ENCODE measurements around the gene EME2. TPM values are rescaled to one million over a fixed set of nuclear protein-coding genes. Genes with fewer than 3 reads are reported as not detected.
A peak's percentile ranks its signal among the peaks of the same experiment; 100 is the strongest.

The EME2 gene
- total and polyA plus RNA-seq, 12 donors = 1.8 to 90.7 (median 19.2) TPM

GRCh38 chr16:1789643-1790045 lies 17.0 kb downstream of the EME2 start:
- no peak for DNase-seq
- intact Hi-C loops (cut with DNase I) = no loop called here

GRCh38 chr16:1790261-1790610 lies 17.6 kb downstream of the EME2 start:
- 92 to 94% (median 93%) methylated on average over 11 to 15 of the region's 15 CpGs for WGBS, 4 donors
- peak in 1 of 7 donors; percentile 15 for DNase-seq
- Histone ChIP-seq H3K9me3 (replicated peaks in 1 of 3) (no peaks in the 10 kb centered on the region), H3K27ac (no peak overlapping the region), H3K36me3 (replicated peaks in 1 of 2) (peaks cover 0 to 32% of the 10 kb centered on the region in 2 donors), H3K4me1 (replicated peaks in 1 of 2) (no peaks in the 10 kb centered on the region), H3K27me3 (no peaks in the 10 kb centered on the region), H3K4me3 (no peak overlapping the region)
- intact Hi-C loops (cut with DNase I) = no loop called here
- TF ChIP-seq POLR2A (IDR thresholded peaks at IDR 0.05) (no peak), CTCF (IDR thresholded peaks at IDR 0.05) (no peak)

More at GRCh38 chr16:1789643-1790045, 17.0 kb downstream of the EME2 start:
- no peak for TF ChIP-seq POLR2A (IDR thresholded peaks at IDR 0.05)
- no peak for TF ChIP-seq CTCF (IDR thresholded peaks at IDR 0.05)
- no peak overlapping the region for H3K27ac ChIP-seq
- no peaks in the 10 kb centered on the region for H3K9me3 ChIP-seq (replicated peaks in 1 of 3)
- H3K36me3 ChIP-seq (replicated peaks in 1 of 2) = peaks cover 0 to 32% of the 10 kb centered on the region in 2 donors
- H3K4me1 ChIP-seq (replicated peaks in 1 of 2) = no peaks in the 10 kb centered on the region
- H3K27me3 ChIP-seq = no peaks in the 10 kb centered on the region
- 93 to 94% (median 93%) methylated on average over 8 to 25 of the region's 25 CpGs for WGBS, 4 donors
- H3K4me3 ChIP-seq = no peak overlapping the region

- peak in 2 of 7 donors; percentile 14 to 20 for DNase-seq
- H3K4me1 ChIP-seq (replicated peaks in 1 of 2) = no peaks in the 10 kb centered on the region
Measured at GRCh38 chr16:1790611-1791255, 18.1 kb downstream of the EME2 start.

GRCh38 chr16:1791256-1791942 lies 18.8 kb downstream of the EME2 start:
- TF ChIP-seq POLR2A (IDR thresholded peaks at IDR 0.05) (no peak), CTCF (IDR thresholded peaks at IDR 0.05) (no peak)
- H3K4me1 ChIP-seq (replicated peaks in 1 of 2) = no peaks in the 10 kb centered on the region
- DNase-seq = no peak
- H3K27me3 ChIP-seq = no peaks in the 10 kb centered on the region
- WGBS, 4 donors = 80 to 96% (median 95%) methylated on average over 1 to 53 of the region's 53 CpGs
- peaks cover 0 to 31% of the 10 kb centered on the region in 2 donors for H3K36me3 ChIP-seq (replicated peaks in 1 of 2)
- intact Hi-C loops (cut with DNase I) = no loop called here
- no peak overlapping the region for H3K27ac ChIP-seq
- no peak overlapping the region for H3K4me3 ChIP-seq
- no peaks in the 10 kb centered on the region for H3K9me3 ChIP-seq (replicated peaks in 1 of 3)

More at GRCh38 chr16:1790611-1791255, 18.1 kb downstream of the EME2 start:
- no peak overlapping the region for H3K4me3 ChIP-seq
- 93 to 94% methylated on average over 43 to 44 of the region's 44 CpGs; no CpG with 5 or more reads in 2 of the 4 donors for WGBS, 4 donors
- H3K27me3 ChIP-seq = no peaks in the 10 kb centered on the region
- peaks cover 0 to 32% of the 10 kb centered on the region in 2 donors for H3K36me3 ChIP-seq (replicated peaks in 1 of 2)
- intact Hi-C loops (cut with DNase I) = no loop called here
- no peak for TF ChIP-seq POLR2A (IDR thresholded peaks at IDR 0.05)
- no peaks in the 10 kb centered on the region for H3K9me3 ChIP-seq (replicated peaks in 1 of 3)
- no peak overlapping the region for H3K27ac ChIP-seq

Data from adrenal gland (tissue), 12 donors.